Progenitor cell of endocrine pancreas (in vitro differentiated cells): ENCODE measurements around the gene CROCC2. TPM values are rescaled to one million over a fixed set of nuclear protein-coding genes. Genes with fewer than 3 reads are reported as not detected.
A peak's percentile ranks its signal among the peaks of the same experiment; 100 is the strongest.

Experiments
- DNase-seq: peaks from one replicate; pipeline ENCODE4 v3.0.0; 2021; ENCODE audit warnings: low spot score; ENCODE audit not compliant: unreplicated experiment
- H3K27ac Mint-ChIP-seq: 2 replicates; pipeline ENCODE4 v1.8.0; 2021; ENCODE audit warnings: mild to moderate bottlenecking, moderate library complexity, mixed read lengths
- H3K27me3 Mint-ChIP-seq: 2 replicates; pipeline ENCODE4 v1.8.0; 2021; ENCODE audit warnings: mixed read lengths
- H3K36me3 Mint-ChIP-seq: 2 replicates; pipeline ENCODE4 v1.8.0; 2022; ENCODE audit warnings: mixed read lengths; ENCODE audit not compliant: insufficient read depth
- H3K4me1 Mint-ChIP-seq: 2 replicates; pipeline ENCODE4 v1.8.0; 2021; ENCODE audit warnings: low read depth, mixed read lengths
- H3K4me3 Mint-ChIP-seq: 2 replicates; pipeline ENCODE4 v1.8.0; 2021; ENCODE audit warnings: low read depth, mild to moderate bottlenecking, moderate library complexity, mixed read lengths
- H3K9me3 Mint-ChIP-seq: 2 replicates; pipeline ENCODE4 v1.8.0; 2021; ENCODE audit warnings: low read depth, mixed read lengths
- total RNA-seq: library from RNA; stranded (reverse); gene quantifications from 2 replicates; pipeline ENCODE4 v1.2.1, GENCODE V29; 2021
- TF ChIP-seq, protein P1 (sequence below): fragments of 200-600 bp; sonication (generic); IDR thresholded peaks from one replicate; pipeline ENCODE4 v1.5.0; 2021; ENCODE audit warnings: antibody characterized with exemption, mild to moderate bottlenecking; ENCODE audit not compliant: unreplicated experiment

Gene CROCC2
- total RNA-seq, 1 donor from 2014 or later = 0.36 TPM

- Mint-ChIP-seq H3K36me3 (no peaks in the 10 kb centered on the region), H3K27me3 (peaks cover 5% of the 10 kb centered on the region), H3K27ac (peak overlapping the region; percentile 39), H3K9me3 (peaks cover 6% of the 10 kb centered on the region), H3K4me3 (no peak overlapping the region), H3K4me1 (peaks cover 9% of the 10 kb centered on the region)
- TF ChIP-seq, protein P1, sequence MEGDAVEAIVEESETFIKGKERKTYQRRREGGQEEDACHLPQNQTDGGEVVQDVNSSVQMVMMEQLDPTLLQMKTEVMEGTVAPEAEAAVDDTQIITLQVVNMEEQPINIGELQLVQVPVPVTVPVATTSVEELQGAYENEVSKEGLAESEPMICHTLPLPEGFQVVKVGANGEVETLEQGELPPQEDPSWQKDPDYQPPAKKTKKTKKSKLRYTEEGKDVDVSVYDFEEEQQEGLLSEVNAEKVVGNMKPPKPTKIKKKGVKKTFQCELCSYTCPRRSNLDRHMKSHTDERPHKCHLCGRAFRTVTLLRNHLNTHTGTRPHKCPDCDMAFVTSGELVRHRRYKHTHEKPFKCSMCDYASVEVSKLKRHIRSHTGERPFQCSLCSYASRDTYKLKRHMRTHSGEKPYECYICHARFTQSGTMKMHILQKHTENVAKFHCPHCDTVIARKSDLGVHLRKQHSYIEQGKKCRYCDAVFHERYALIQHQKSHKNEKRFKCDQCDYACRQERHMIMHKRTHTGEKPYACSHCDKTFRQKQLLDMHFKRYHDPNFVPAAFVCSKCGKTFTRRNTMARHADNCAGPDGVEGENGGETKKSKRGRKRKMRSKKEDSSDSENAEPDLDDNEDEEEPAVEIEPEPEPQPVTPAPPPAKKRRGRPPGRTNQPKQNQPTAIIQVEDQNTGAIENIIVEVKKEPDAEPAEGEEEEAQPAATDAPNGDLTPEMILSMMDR = no peak
- no peak for DNase-seq
These were observed 7.2 kb upstream of the CROCC2 start for GRCh38 chr2:240898731-240899467.

DNA sequence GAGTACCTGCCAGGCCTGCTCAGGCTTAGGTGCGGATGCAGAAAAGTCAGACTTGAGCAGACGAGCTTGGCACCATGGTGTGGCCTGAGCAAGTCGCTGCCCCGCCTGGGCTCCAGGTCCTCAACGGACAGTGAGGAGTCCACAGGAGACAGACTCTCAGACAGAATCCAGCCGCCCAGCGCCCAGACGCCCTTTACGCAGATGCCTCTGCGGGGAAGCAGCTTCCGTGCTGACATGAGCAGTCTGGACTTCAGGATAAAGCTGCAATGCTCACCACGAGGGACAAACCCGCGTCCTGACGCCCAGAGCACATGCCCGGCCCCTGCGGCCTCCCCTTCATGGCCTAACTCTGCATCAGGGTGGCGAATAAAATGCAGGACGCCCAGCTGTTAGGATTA lies 6.7 kb upstream of the CROCC2 start:
- Mint-ChIP-seq H3K27ac (no peak overlapping the region), H3K9me3 (peaks cover 6% of the 10 kb centered on the region), H3K27me3 (peaks cover 5% of the 10 kb centered on the region), H3K4me3 (no peak overlapping the region), H3K36me3 (no peaks in the 10 kb centered on the region), H3K4me1 (peaks cover 10% of the 10 kb centered on the region)
- no peak for DNase-seq
- TF ChIP-seq, protein P1 = no peak

DNA sequence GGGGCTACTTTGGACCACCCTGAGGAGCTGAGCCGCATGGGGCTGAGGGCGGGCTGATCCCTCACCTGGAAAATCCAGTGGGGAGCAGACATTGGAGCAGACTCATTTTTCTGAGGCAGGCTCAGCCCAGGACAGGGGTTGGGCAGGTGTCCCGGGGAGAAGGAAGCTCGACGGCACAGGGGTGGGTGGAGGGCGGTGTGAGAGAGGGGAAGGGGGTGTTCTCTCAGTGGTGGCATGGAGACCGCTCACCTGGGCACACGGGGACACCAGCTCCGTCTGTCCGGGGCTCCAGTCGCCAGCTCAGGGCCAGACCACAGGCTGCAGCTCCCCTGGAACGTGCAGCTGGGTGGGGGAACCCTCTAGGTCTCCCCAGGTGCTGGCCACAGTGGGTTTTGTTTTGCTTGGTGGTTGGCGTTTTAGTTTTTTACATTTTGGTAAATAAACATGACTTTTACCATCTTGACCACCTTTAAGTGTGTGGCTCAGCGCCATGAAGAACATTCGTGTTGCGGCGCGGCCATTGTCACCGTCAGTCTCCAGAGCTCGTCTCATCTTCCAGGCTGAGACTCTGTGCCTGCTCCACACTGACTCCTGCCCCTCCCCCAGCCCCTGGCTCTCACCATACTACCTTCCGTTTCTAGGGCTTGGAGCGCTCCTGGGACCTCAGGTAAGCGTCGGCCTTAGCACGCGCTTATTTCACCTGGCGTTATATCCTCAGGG lies 5.8 kb upstream of the CROCC2 start:
- Mint-ChIP-seq H3K27me3 (peaks cover 5% of the 10 kb centered on the region), H3K27ac (no peak overlapping the region), H3K4me1 (peaks cover 6% of the 10 kb centered on the region), H3K9me3 (peaks cover 6% of the 10 kb centered on the region), H3K36me3 (no peaks in the 10 kb centered on the region), H3K4me3 (no peak overlapping the region)
- no peak for DNase-seq
- TF ChIP-seq, protein P1 = no peak

DNA sequence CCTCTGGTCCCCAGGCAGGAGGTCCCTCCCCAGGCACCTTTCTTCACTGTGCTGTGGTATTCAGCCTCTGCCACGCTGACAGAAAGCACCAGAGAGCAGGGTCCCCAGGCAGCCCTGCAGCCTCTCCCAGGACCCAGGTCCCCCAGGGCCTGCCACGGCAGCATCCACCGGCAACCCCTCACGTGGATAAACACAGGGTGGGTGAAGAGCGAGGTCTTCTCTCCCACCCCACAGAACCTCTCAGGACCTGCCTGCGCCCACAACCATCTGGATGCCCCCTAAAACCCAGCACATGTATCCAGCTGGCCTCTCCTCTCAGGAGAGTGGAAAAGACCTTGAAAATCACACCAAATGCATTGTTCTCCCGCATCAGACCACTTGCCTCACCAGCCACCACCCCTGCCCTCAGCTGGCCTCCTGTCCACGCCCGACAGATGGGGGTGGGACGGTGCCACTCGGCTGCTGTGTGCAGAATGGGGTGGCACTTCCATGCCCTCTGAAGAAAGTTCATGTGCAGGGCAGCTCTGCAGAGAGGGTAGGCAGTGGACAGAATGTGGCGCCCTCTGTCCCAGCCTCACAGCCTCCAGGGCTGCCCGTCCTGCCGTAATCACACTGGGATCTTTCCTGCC lies 4.0 kb upstream of the CROCC2 start:
- Mint-ChIP-seq H3K4me3 (no peak overlapping the region), H3K36me3 (no peaks in the 10 kb centered on the region), H3K27me3 (peaks cover 5% of the 10 kb centered on the region), H3K9me3 (peaks cover 6% of the 10 kb centered on the region), H3K27ac (peak overlapping the region; percentile 41), H3K4me1 (peaks cover 11% of the 10 kb centered on the region)
- TF ChIP-seq, protein P1 = no peak
- no peak for DNase-seq

- TF ChIP-seq, protein P1 = no peak
- Mint-ChIP-seq H3K4me3 (no peak overlapping the region), H3K36me3 (no peaks in the 10 kb centered on the region), H3K4me1 (peaks cover 9% of the 10 kb centered on the region), H3K27me3 (peaks cover 5% of the 10 kb centered on the region), H3K27ac (peak overlapping the region; percentile 41), H3K9me3 (peaks cover 6% of the 10 kb centered on the region)
- no peak for DNase-seq
These were observed 3.5 kb upstream of the CROCC2 start for GRCh38 chr2:240902615-240903041.
